HL-60 (cell line): ENCODE measurements around the gene MAPKAPK3.

Experiments used
- GABPA ChIP-seq: IDR thresholded peaks from 2 replicates; pipeline ENCODE4 v1.6.1; 2012; ENCODE audit warnings: low read depth
- POLR2AphosphoS5 ChIP-seq: IDR thresholded peaks from 2 replicates; pipeline ENCODE4 v1.6.1; 2012; ENCODE audit warnings: low read depth
- SPI1 ChIP-seq: IDR thresholded peaks from 2 replicates; pipeline ENCODE4 v1.6.1; 2012; ENCODE audit warnings: low read depth, mild to moderate bottlenecking, borderline replicate concordance
- TF ChIP-seq, protein P1 (sequence below): IDR thresholded peaks from 2 replicates; pipeline ENCODE4 v1.6.1; 2012; ENCODE audit warnings: low read depth; ENCODE audit not compliant: insufficient replicate concordance
- TF ChIP-seq, protein P2 (sequence below): IDR thresholded peaks from one replicate; pipeline ENCODE4 v1.5.1; 2011; ENCODE audit warnings: low read length, control low read depth, inconsistent platforms; ENCODE audit not compliant: insufficient read depth

DNA sequence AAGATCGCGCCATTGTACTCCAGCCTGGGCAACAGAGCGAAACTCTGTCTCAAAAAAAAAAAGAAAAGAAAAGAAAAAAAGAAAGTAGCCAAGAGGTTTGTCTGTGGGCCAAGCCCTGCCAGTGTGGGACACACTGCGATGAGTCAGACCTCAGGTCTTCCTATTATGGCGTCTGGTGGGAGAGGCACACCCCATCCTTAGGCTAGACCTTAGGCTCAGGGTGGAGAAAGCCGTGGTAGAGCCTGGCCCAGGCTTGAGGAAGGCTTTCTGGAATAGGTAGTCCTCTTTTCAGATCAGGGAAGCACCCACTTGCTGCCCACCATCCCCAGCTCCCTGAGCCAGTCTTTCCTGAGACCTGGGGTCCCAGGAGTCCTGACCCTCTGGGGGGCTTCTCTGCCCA is 41.6 kb upstream of the MAPKAPK3 start:
- TF ChIP-seq, protein P1, sequence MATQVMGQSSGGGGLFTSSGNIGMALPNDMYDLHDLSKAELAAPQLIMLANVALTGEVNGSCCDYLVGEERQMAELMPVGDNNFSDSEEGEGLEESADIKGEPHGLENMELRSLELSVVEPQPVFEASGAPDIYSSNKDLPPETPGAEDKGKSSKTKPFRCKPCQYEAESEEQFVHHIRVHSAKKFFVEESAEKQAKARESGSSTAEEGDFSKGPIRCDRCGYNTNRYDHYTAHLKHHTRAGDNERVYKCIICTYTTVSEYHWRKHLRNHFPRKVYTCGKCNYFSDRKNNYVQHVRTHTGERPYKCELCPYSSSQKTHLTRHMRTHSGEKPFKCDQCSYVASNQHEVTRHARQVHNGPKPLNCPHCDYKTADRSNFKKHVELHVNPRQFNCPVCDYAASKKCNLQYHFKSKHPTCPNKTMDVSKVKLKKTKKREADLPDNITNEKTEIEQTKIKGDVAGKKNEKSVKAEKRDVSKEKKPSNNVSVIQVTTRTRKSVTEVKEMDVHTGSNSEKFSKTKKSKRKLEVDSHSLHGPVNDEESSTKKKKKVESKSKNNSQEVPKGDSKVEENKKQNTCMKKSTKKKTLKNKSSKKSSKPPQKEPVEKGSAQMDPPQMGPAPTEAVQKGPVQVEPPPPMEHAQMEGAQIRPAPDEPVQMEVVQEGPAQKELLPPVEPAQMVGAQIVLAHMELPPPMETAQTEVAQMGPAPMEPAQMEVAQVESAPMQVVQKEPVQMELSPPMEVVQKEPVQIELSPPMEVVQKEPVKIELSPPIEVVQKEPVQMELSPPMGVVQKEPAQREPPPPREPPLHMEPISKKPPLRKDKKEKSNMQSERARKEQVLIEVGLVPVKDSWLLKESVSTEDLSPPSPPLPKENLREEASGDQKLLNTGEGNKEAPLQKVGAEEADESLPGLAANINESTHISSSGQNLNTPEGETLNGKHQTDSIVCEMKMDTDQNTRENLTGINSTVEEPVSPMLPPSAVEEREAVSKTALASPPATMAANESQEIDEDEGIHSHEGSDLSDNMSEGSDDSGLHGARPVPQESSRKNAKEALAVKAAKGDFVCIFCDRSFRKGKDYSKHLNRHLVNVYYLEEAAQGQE, result no peak
- TF ChIP-seq, protein P2, sequence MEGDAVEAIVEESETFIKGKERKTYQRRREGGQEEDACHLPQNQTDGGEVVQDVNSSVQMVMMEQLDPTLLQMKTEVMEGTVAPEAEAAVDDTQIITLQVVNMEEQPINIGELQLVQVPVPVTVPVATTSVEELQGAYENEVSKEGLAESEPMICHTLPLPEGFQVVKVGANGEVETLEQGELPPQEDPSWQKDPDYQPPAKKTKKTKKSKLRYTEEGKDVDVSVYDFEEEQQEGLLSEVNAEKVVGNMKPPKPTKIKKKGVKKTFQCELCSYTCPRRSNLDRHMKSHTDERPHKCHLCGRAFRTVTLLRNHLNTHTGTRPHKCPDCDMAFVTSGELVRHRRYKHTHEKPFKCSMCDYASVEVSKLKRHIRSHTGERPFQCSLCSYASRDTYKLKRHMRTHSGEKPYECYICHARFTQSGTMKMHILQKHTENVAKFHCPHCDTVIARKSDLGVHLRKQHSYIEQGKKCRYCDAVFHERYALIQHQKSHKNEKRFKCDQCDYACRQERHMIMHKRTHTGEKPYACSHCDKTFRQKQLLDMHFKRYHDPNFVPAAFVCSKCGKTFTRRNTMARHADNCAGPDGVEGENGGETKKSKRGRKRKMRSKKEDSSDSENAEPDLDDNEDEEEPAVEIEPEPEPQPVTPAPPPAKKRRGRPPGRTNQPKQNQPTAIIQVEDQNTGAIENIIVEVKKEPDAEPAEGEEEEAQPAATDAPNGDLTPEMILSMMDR, result no peak
- TF ChIP-seq POLR2AphosphoS5 (no peak), GABPA (no peak), SPI1 (no peak)
